Measurements from ENCODE around the gene HSD17B12.

DNA sequence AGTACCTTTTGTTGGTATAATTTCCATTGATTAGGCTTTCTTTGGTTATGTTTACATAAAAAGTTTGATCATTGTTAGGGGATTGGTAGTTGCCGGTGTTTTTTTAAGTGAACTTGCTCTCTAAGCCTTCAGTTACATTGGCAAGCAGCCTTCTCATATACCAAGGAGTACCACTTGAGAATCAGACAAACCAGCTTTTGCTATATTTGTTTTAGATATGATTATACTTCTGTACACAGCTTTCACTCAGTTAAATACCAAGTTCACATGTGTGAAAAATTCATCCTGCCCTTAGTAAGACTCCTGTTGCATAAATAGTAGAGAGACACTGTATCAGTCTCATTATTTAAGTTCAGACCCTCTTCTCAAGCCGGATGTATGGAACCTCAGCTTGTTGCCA, 222.5 kb downstream of the HSD17B12 start:
- TF ChIP-seq, protein P1, sequence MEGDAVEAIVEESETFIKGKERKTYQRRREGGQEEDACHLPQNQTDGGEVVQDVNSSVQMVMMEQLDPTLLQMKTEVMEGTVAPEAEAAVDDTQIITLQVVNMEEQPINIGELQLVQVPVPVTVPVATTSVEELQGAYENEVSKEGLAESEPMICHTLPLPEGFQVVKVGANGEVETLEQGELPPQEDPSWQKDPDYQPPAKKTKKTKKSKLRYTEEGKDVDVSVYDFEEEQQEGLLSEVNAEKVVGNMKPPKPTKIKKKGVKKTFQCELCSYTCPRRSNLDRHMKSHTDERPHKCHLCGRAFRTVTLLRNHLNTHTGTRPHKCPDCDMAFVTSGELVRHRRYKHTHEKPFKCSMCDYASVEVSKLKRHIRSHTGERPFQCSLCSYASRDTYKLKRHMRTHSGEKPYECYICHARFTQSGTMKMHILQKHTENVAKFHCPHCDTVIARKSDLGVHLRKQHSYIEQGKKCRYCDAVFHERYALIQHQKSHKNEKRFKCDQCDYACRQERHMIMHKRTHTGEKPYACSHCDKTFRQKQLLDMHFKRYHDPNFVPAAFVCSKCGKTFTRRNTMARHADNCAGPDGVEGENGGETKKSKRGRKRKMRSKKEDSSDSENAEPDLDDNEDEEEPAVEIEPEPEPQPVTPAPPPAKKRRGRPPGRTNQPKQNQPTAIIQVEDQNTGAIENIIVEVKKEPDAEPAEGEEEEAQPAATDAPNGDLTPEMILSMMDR (IDR thresholded peaks at IDR 0.05) = no peak
- no peak for TF ChIP-seq ZFX (IDR thresholded peaks at IDR 0.05; ENCODE audit: borderline replicate concordance)
